HepG2 (cell line): ENCODE results near the gene COQ8B. TPM values are rescaled to one million over a fixed set of nuclear protein-coding genes. Genes with fewer than 3 reads are reported as not detected.
A peak's percentile ranks its signal among the peaks of the same experiment; 100 is the strongest.

Experiments used
- CHD2 ChIP-seq: IDR thresholded peaks from 2 replicates; pipeline ENCODE4 v1.6.1; 2011; ENCODE audit warnings: low read depth, low read length, improper control_type of control experiment
- EP300 ChIP-seq, 3 experiments: sonication (generic) in 1 of 3; formaldehyde crosslinking in 1 of 3; IDR thresholded peaks; 2 replicates each; pipeline versions ENCODE4 v1.5.1 to v1.6.1; 2011 to 2020; ENCODE audit warnings: low read depth in 2 of 3, low read length in 2 of 3, borderline replicate concordance in 1 of 3, improper control_type of control experiment in 1 of 3, mild to moderate bottlenecking in 1 of 3, missing genetic modification reagents in 1 of 3, moderate library complexity in 1 of 3
- GABPB1 ChIP-seq: IDR thresholded peaks from 2 replicates; pipeline ENCODE4 v1.6.1; 2016; ENCODE audit warnings: mild to moderate bottlenecking, missing genetic modification reagents, moderate library complexity, missing compliant biosample characterization
- HOMEZ ChIP-seq: IDR thresholded peaks from 2 replicates; pipeline ENCODE4 v1.6.1; 2016; ENCODE audit warnings: low read depth
- HOXA5 ChIP-seq: sonication (generic); formaldehyde crosslinking; IDR thresholded peaks from 2 replicates; pipeline ENCODE4 v1.4.0; 2020; ENCODE audit warnings: missing genetic modification reagents
- KLF6 ChIP-seq: IDR thresholded peaks from 2 replicates; pipeline ENCODE4 v1.8.0; 2016; ENCODE audit warnings: missing biosample characterization, missing genetic modification reagents
- MXD4 ChIP-seq: IDR thresholded peaks from 2 replicates; pipeline ENCODE4 v1.6.1; 2016; ENCODE audit warnings: mild to moderate bottlenecking, missing biosample characterization, missing genetic modification reagents
- PBX2 ChIP-seq: IDR thresholded peaks from 2 replicates; pipeline ENCODE4 v1.6.1; 2016; ENCODE audit warnings: control low read depth
- PRPF4 ChIP-seq: fragments of 200-400 bp; formaldehyde crosslinking; IDR thresholded peaks from 2 replicates; pipeline ENCODE4 v1.6.1; 2016; ENCODE audit warnings: low read length, low read depth; ENCODE audit not compliant: poor library complexity, severe bottlenecking
- THRA ChIP-seq: sonication (generic); formaldehyde crosslinking; IDR thresholded peaks from 2 replicates; pipeline ENCODE4 v1.4.0; 2020; ENCODE audit warnings: missing genetic modification reagents, borderline replicate concordance
- ZHX2 ChIP-seq, 2 experiments: sonication (generic) in 1 of 2; formaldehyde crosslinking in 1 of 2; IDR thresholded peaks; 2 replicates each; pipeline versions ENCODE4 v1.6.1 to v1.9.0; 2014 to 2022; ENCODE audit warnings: antibody characterized with exemption in 1 of 2, borderline replicate concordance in 1 of 2, inconsistent platforms in 1 of 2, low read depth in 1 of 2, missing genetic modification reagents in 1 of 2
- ZNF205 ChIP-seq: IDR thresholded peaks from 2 replicates; pipeline ENCODE4 v1.6.1; 2018; ENCODE audit warnings: missing biosample characterization, missing genetic modification reagents
- ZNF615 ChIP-seq: sonication (generic); formaldehyde crosslinking; IDR thresholded peaks from 2 replicates; pipeline ENCODE4 v1.5.0; 2020; ENCODE audit warnings: mild to moderate bottlenecking, missing genetic modification reagents, borderline replicate concordance
- ZNF75D ChIP-seq: sonication (generic); formaldehyde crosslinking; IDR thresholded peaks from 2 replicates; pipeline ENCODE4 v1.8.1; 2023; ENCODE audit warnings: missing genetic modification reagents, mild to moderate bottlenecking, borderline replicate concordance
- ZSCAN22 ChIP-seq: sonication (generic); formaldehyde crosslinking; IDR thresholded peaks from 2 replicates; pipeline ENCODE4 v1.4.0; 2020; ENCODE audit warnings: mild to moderate bottlenecking, missing genetic modification reagents
- polyA plus RNA-seq, 8 experiments: library from polyadenylated mRNA; depleted of rRNA in 3 of 8; stranded (reverse) in 7 of 8; unstranded in 1 of 8; fragments of >200 nt; fragmentation: Illumina TruSeq in 4 of 8; extraction: Trizol in 4 of 8; gene quantifications; 2 replicates each; pipeline versions ENCODE4 v1.2.1 to v1.2.3, GENCODE V29; 2011 to 2016; ENCODE audit warnings: low read depth in 4 of 8, missing spikeins in 1 of 8, mixed read lengths in 1 of 8; ENCODE audit not compliant: insufficient read depth in 1 of 8
- total RNA-seq, 5 experiments: library from RNA; depleted of rRNA; stranded (reverse); fragments of >200 nt; fragmentation: Illumina TruSeq; extraction: Trizol; gene quantifications; 2 replicates each; pipeline ENCODE4 v1.2.3, GENCODE V29; 2016; ENCODE audit warnings: low read depth in 1 of 5

Gene COQ8B
- total and polyA plus RNA-seq, 2 of the 13 experiments (the other 11 are each of a cell fraction or from before 2014, with no cell fraction given) = 12.3 to 17.2 TPM

GRCh38 chr19:40750058-40750873, 33.6 kb upstream of the COQ8B start, which contains the start of gene ACTMAP (continued):
- TF ChIP-seq ZHX2 (IDR thresholded peaks at IDR 0.05; ENCODE audit: low read depth) (peak; percentile 93), ZHX2 (CRISPR knock-in tag; IDR thresholded peaks at IDR 0.05; ENCODE audit: borderline replicate concordance) (no peak; the same call in 1 of the 2 replicates), ZNF205 (CRISPR knock-in tag) (no peak), THRA (CRISPR knock-in tag) (no peak), HOMEZ (peak; percentile 84; the same call in 1 of the 2 replicates), CHD2 (peak; percentile 74), ZNF615 (no peak), PBX2 (CRISPR knock-in tag) (no peak), ZNF75D (CRISPR knock-in tag) (no peak), ZSCAN22 (no peak), PRPF4 (no peak), GABPB1 (CRISPR knock-in tag) (peak; percentile 87), KLF6 (0 out of 2 replicates have a peak, but pooled peaks have one; percentile 43), HOXA5 (CRISPR knock-in tag) (no peak), EP300 (IDR thresholded peaks at IDR 0.05; ENCODE audit: low read depth in 2 of 2, low read length in 2 of 2) (no peak), EP300 (CRISPR knock-in tag; IDR thresholded peaks at IDR 0.05; ENCODE audit: borderline replicate concordance) (0 out of 2 replicates have a peak, but pooled peaks have one; percentile 12), MXD4 (CRISPR knock-in tag) (peak; percentile 77; the same call in 1 of the 2 replicates)
